ENCODE results near the gene NBEA.

GRCh38 chr13:34894756-34895155 is 47.3 kb upstream of the NBEA start:
- TF ChIP-seq, protein P1, sequence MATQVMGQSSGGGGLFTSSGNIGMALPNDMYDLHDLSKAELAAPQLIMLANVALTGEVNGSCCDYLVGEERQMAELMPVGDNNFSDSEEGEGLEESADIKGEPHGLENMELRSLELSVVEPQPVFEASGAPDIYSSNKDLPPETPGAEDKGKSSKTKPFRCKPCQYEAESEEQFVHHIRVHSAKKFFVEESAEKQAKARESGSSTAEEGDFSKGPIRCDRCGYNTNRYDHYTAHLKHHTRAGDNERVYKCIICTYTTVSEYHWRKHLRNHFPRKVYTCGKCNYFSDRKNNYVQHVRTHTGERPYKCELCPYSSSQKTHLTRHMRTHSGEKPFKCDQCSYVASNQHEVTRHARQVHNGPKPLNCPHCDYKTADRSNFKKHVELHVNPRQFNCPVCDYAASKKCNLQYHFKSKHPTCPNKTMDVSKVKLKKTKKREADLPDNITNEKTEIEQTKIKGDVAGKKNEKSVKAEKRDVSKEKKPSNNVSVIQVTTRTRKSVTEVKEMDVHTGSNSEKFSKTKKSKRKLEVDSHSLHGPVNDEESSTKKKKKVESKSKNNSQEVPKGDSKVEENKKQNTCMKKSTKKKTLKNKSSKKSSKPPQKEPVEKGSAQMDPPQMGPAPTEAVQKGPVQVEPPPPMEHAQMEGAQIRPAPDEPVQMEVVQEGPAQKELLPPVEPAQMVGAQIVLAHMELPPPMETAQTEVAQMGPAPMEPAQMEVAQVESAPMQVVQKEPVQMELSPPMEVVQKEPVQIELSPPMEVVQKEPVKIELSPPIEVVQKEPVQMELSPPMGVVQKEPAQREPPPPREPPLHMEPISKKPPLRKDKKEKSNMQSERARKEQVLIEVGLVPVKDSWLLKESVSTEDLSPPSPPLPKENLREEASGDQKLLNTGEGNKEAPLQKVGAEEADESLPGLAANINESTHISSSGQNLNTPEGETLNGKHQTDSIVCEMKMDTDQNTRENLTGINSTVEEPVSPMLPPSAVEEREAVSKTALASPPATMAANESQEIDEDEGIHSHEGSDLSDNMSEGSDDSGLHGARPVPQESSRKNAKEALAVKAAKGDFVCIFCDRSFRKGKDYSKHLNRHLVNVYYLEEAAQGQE (IDR thresholded peaks at IDR 0.05; ENCODE audit: insufficient replicate concordance, low read depth), result no peak
- TF ChIP-seq, protein P2, sequence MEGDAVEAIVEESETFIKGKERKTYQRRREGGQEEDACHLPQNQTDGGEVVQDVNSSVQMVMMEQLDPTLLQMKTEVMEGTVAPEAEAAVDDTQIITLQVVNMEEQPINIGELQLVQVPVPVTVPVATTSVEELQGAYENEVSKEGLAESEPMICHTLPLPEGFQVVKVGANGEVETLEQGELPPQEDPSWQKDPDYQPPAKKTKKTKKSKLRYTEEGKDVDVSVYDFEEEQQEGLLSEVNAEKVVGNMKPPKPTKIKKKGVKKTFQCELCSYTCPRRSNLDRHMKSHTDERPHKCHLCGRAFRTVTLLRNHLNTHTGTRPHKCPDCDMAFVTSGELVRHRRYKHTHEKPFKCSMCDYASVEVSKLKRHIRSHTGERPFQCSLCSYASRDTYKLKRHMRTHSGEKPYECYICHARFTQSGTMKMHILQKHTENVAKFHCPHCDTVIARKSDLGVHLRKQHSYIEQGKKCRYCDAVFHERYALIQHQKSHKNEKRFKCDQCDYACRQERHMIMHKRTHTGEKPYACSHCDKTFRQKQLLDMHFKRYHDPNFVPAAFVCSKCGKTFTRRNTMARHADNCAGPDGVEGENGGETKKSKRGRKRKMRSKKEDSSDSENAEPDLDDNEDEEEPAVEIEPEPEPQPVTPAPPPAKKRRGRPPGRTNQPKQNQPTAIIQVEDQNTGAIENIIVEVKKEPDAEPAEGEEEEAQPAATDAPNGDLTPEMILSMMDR (IDR thresholded peaks at IDR 0.05; ENCODE audit: insufficient read depth, low read length), result no peak
- no peak for TF ChIP-seq POLR2AphosphoS5 (IDR thresholded peaks at IDR 0.05; ENCODE audit: low read depth)
